ENCODE results near the gene ATP2B1. TPM values are rescaled to one million over a fixed set of nuclear protein-coding genes. Genes with fewer than 3 reads are reported as not detected.

The ATP2B1 gene
- polyA plus RNA-seq, 1 donor, result 95.6 TPM

DNA sequence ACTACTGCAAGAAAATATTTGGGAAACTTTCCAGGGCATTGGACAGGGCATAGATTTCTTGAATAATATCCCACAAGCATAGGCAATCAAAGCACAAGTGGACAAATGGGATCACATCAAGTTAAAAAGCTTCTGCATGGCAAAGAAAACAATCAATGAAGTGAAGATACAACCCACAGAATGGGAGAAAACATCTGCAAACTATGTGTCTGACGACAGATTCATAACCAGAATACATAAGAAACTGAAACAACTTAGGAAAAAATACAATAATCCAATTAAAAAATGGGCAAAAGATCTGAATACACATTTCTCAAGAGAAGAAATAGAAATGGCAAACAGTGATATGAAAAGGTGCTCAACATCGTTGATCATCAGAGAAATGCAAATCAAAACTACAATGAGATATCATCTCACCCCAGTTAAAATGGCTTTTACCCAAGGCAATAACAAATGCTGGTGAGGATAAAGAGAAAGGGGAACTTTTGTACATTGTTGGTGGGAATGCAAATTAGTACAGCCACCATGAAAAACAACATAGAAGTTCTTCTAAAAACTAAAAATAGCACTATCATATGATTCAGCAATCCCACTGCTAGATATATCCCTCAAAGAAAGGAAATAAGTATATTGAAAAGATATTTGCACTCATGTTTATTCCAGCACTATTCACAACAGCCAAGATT lies 33.8 kb upstream of the ATP2B1 start:
- Histone ChIP-seq H3K27ac (ENCODE audit: low read length) (no peak overlapping the region), H3K4me3 (ENCODE audit: low read length) (no peak overlapping the region), H3K9me3 (ENCODE audit: control insufficient read depth, low read depth, low read length) (no peaks in the 10 kb centered on the region), H3K4me1 (ENCODE audit: control insufficient read depth, insufficient read depth, low read length) (no peaks in the 10 kb centered on the region), H3K27me3 (ENCODE audit: control insufficient read depth, insufficient read depth, low read length) (no peaks in the 10 kb centered on the region), H3K36me3 (ENCODE audit: control insufficient read depth, insufficient read depth, low read length) (no peaks in the 10 kb centered on the region)
- no peak for DNase-seq
- WGBS (ENCODE audit: insufficient coverage, low lambda C conversion rate), result 80% methylated on average over 1 of the region's 2 CpGs

DNA sequence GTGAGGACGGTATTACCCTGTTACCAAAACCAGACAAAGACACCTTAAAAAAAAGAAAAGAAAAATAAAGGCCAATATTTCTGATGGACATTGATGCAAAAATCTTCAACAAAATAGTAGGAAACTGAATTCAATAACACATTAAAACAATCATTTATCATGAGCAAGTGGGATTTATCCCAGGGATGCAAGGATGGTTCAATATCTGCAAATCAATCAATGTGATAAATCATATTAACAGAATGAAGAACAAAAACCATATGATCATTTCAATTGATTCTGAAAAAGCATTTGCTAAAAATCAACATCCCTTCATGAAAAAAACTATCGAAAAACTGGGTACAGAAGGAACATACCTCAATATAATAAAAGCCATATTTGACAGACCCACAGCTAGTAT lies 32.3 kb upstream of the ATP2B1 start:
- no peak overlapping the region for H3K27ac ChIP-seq (ENCODE audit: low read length)
- no peaks in the 10 kb centered on the region for H3K36me3 ChIP-seq (ENCODE audit: control insufficient read depth, insufficient read depth, low read length)
- no peak for DNase-seq
- WGBS (ENCODE audit: insufficient coverage, low lambda C conversion rate), result 100% methylated on average over 2 of the region's 2 CpGs
- no peaks in the 10 kb centered on the region for H3K4me1 ChIP-seq (ENCODE audit: control insufficient read depth, insufficient read depth, low read length)
- H3K9me3 ChIP-seq (ENCODE audit: control insufficient read depth, low read depth, low read length), result no peaks in the 10 kb centered on the region
- H3K4me3 ChIP-seq (ENCODE audit: low read length), result no peak overlapping the region
- H3K27me3 ChIP-seq (ENCODE audit: control insufficient read depth, insufficient read depth, low read length), result no peaks in the 10 kb centered on the region

DNA sequence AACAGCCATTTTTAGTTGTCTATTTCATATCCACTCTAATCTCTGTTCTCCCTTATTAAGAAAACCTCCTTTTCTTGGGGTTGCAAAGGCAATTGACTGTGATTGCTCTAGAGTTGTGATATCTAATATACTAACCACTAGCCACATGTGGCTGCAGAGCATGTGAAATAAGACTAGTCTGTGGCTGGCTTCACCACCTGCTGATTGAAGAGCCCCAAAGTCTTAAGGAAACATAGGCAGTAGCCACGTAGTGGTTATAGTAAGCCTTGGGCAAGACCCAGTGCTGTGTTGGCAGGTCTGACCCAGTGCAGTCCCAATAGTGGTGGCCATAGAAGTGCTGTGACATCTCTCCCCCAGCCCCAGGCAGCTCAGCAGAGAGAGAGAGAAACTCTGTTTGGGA lies 28.4 kb upstream of the ATP2B1 start:
- Histone ChIP-seq H3K4me3 (ENCODE audit: low read length) (no peak overlapping the region), H3K9me3 (ENCODE audit: control insufficient read depth, low read depth, low read length) (no peaks in the 10 kb centered on the region), H3K27ac (ENCODE audit: low read length) (no peak overlapping the region), H3K27me3 (ENCODE audit: control insufficient read depth, insufficient read depth, low read length) (no peaks in the 10 kb centered on the region), H3K4me1 (ENCODE audit: control insufficient read depth, insufficient read depth, low read length) (no peaks in the 10 kb centered on the region), H3K36me3 (ENCODE audit: control insufficient read depth, insufficient read depth, low read length) (no peaks in the 10 kb centered on the region)
- no peak for DNase-seq
- WGBS (ENCODE audit: insufficient coverage, low lambda C conversion rate), result no CpG with 5 or more reads among the region's 1 CpG

- Histone ChIP-seq H3K27ac (ENCODE audit: low read length) (no peak overlapping the region), H3K36me3 (ENCODE audit: control insufficient read depth, insufficient read depth, low read length) (no peaks in the 10 kb centered on the region), H3K27me3 (ENCODE audit: control insufficient read depth, insufficient read depth, low read length) (no peaks in the 10 kb centered on the region), H3K4me3 (ENCODE audit: low read length) (no peak overlapping the region), H3K4me1 (ENCODE audit: control insufficient read depth, insufficient read depth, low read length) (no peaks in the 10 kb centered on the region), H3K9me3 (ENCODE audit: control insufficient read depth, low read depth, low read length) (no peaks in the 10 kb centered on the region)
- WGBS (ENCODE audit: insufficient coverage, low lambda C conversion rate), result 86% methylated on average over 1 of the region's 5 CpGs
- DNase-seq, result no peak
These were observed 25.1 kb upstream of the ATP2B1 start for GRCh38 chr12:89733579-89734201.

GRCh38 chr12:89732522-89732921 lies 23.9 kb upstream of the ATP2B1 start:
- WGBS (ENCODE audit: insufficient coverage, low lambda C conversion rate), result 61% methylated on average over 2 of the region's 2 CpGs
- peak overlapping the region; percentile 11 for H3K27ac ChIP-seq (ENCODE audit: low read length)
- H3K4me1 ChIP-seq (ENCODE audit: control insufficient read depth, insufficient read depth, low read length), result no peaks in the 10 kb centered on the region
- DNase-seq, result no peak
- no peaks in the 10 kb centered on the region for H3K9me3 ChIP-seq (ENCODE audit: control insufficient read depth, low read depth, low read length)
- H3K36me3 ChIP-seq (ENCODE audit: control insufficient read depth, insufficient read depth, low read length), result no peaks in the 10 kb centered on the region
- H3K27me3 ChIP-seq (ENCODE audit: control insufficient read depth, insufficient read depth, low read length), result no peaks in the 10 kb centered on the region
- H3K4me3 ChIP-seq (ENCODE audit: low read length), result no peak overlapping the region

DNA sequence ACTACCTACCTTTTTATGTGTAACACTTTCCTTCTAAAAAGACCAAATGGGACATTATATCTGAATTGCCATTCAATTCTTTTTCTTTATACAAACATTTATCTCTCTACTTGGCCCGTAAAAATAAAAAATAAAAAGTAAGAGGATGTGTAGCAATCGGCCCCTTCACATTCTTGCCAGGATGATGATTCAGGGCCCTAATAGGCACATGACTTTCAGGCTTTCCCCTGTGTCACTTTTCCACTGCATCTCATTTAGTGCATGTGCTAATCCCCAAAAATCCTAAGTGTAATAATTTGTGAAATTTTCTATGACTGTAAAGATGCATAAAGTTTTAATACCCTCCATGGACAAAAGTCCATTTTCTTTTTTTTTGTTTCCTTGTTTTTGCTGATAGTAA lies 23.0 kb upstream of the ATP2B1 start:
- H3K27me3 ChIP-seq (ENCODE audit: control insufficient read depth, insufficient read depth, low read length), result no peaks in the 10 kb centered on the region
- no peak for DNase-seq
- H3K9me3 ChIP-seq (ENCODE audit: control insufficient read depth, low read depth, low read length), result no peaks in the 10 kb centered on the region
- H3K4me1 ChIP-seq (ENCODE audit: control insufficient read depth, insufficient read depth, low read length), result no peaks in the 10 kb centered on the region
- WGBS (ENCODE audit: insufficient coverage, low lambda C conversion rate), result 100% methylated on average over 1 of the region's 2 CpGs
- H3K4me3 ChIP-seq (ENCODE audit: low read length), result no peak overlapping the region
- H3K27ac ChIP-seq (ENCODE audit: low read length), result no peak overlapping the region
- no peaks in the 10 kb centered on the region for H3K36me3 ChIP-seq (ENCODE audit: control insufficient read depth, insufficient read depth, low read length)

- no peak for DNase-seq
- Histone ChIP-seq H3K9me3 (ENCODE audit: control insufficient read depth, low read depth, low read length) (no peaks in the 10 kb centered on the region), H3K4me1 (ENCODE audit: control insufficient read depth, insufficient read depth, low read length) (no peaks in the 10 kb centered on the region), H3K4me3 (ENCODE audit: low read length) (no peak overlapping the region), H3K27ac (ENCODE audit: low read length) (no peak overlapping the region), H3K27me3 (ENCODE audit: control insufficient read depth, insufficient read depth, low read length) (no peaks in the 10 kb centered on the region), H3K36me3 (ENCODE audit: control insufficient read depth, insufficient read depth, low read length) (no peaks in the 10 kb centered on the region)
- WGBS (ENCODE audit: insufficient coverage, low lambda C conversion rate), result 100% methylated on average over 2 of the region's 3 CpGs
These were observed 22.5 kb upstream of the ATP2B1 start for GRCh38 chr12:89731089-89731488.

DNA sequence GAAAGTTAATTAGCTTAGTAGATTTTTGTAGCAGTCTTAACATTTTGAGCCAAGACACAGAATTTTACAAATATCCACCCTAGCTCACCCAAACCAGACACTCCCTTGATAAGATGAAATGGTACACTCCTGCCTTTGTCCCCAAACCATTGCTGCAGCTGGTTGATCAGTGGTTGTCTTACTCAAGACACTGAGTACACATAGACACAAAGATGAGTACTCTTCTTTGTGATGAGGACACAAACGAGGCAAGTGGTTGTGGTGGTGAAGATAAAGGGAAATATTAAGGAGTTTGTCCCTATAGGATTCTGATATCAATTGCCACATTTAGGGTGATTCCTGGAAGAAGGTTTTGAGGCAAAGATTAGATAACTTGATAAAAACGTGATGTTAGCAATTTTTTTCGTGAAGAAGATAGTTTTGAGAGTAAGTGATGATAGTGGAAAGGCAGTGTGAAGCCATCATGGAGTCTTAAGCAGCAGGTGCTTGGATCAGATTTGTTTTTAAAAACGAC lies 21.4 kb upstream of the ATP2B1 start:
- Histone ChIP-seq H3K4me3 (ENCODE audit: low read length) (no peak overlapping the region), H3K4me1 (ENCODE audit: control insufficient read depth, insufficient read depth, low read length) (no peaks in the 10 kb centered on the region), H3K36me3 (ENCODE audit: control insufficient read depth, insufficient read depth, low read length) (no peaks in the 10 kb centered on the region), H3K27me3 (ENCODE audit: control insufficient read depth, insufficient read depth, low read length) (no peaks in the 10 kb centered on the region), H3K9me3 (ENCODE audit: control insufficient read depth, low read depth, low read length) (no peaks in the 10 kb centered on the region), H3K27ac (ENCODE audit: low read length) (no peak overlapping the region)
- WGBS (ENCODE audit: insufficient coverage, low lambda C conversion rate), result 43% methylated on average over 1 of the region's 4 CpGs
- DNase-seq, result no peak

DNA sequence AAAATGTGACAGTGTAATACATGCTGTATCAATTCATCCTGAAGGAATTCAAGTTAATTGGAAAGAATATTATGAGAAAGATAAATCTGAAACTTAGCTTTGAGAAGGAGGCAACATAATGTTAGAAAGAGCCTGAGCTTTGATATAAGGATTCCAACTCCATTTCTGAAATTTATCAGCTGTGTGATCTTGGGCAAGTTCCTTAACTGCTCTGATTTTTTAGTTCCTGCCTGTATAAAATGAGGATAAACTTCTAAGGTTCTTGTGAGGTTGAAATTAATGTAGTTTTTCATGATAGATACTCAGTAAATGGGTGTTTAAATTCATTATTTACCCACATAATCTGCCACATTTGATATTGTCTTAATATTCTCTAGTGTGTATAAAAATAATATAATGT lies 14.6 kb upstream of the ATP2B1 start:
- H3K4me3 ChIP-seq (ENCODE audit: low read length), result no peak overlapping the region
- no peak overlapping the region for H3K27ac ChIP-seq (ENCODE audit: low read length)
- H3K27me3 ChIP-seq (ENCODE audit: control insufficient read depth, insufficient read depth, low read length), result no peaks in the 10 kb centered on the region
- H3K4me1 ChIP-seq (ENCODE audit: control insufficient read depth, insufficient read depth, low read length), result no peaks in the 10 kb centered on the region
- no peaks in the 10 kb centered on the region for H3K9me3 ChIP-seq (ENCODE audit: control insufficient read depth, low read depth, low read length)
- DNase-seq, result no peak
- no peaks in the 10 kb centered on the region for H3K36me3 ChIP-seq (ENCODE audit: control insufficient read depth, insufficient read depth, low read length)

DNA sequence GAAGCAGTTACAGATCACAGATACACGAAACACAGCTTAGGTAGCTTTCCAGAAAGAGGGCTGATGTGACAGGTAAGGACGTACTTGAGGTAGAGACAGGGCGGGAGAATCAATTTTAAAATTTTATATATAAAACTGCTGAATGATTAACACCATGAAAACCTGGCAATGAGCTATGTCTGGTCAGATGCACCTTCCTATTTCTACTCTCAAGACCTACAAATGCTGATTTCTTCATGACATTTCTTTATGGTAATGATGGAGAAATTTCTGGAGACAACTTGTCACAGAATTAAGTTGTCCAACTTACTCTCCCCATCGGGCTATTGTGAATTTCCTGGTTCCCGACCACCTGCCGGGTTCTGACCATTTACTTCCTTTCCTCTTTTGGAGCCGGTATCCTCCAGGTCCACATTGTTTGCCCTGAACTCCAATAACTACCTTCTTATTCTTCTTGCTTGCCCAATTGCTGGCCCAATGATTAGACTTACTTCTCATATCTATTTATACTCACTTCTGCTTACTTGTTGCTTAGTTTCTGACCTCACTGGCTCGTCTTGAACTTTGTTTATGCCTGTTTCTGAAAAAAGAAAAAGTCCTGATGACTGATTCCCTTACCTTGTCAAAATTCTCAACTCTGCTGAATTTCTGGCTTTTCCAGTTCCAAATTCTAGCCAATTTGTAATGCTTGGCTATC lies 12.8 kb upstream of the ATP2B1 start:
- Histone ChIP-seq H3K4me3 (ENCODE audit: low read length) (no peak overlapping the region), H3K4me1 (ENCODE audit: control insufficient read depth, insufficient read depth, low read length) (no peaks in the 10 kb centered on the region), H3K36me3 (ENCODE audit: control insufficient read depth, insufficient read depth, low read length) (no peaks in the 10 kb centered on the region), H3K27ac (ENCODE audit: low read length) (no peak overlapping the region), H3K27me3 (ENCODE audit: control insufficient read depth, insufficient read depth, low read length) (no peaks in the 10 kb centered on the region), H3K9me3 (ENCODE audit: control insufficient read depth, low read depth, low read length) (no peaks in the 10 kb centered on the region)
- WGBS (ENCODE audit: insufficient coverage, low lambda C conversion rate), result 88% methylated on average over 3 of the region's 8 CpGs
- no peak for DNase-seq

Data from large intestine (tissue), 3 donors.